CD14-positive monocyte (primary cell): ENCODE measurements around the gene COG2. TPM values are rescaled to one million over a fixed set of nuclear protein-coding genes. Genes with fewer than 3 reads are reported as not detected.

ENCODE experiments used
- DNase-seq, 3 donors: peaks; one replicate each; pipeline ENCODE4 v3.0.0-alpha.2; 2011 to 2022
- H2AFZ ChIP-seq: 2 replicates; pipeline ENCODE4 v1.6.0; 2012; ENCODE audit warnings: mild to moderate bottlenecking, low read depth, low read length, inconsistent platforms; ENCODE audit not compliant: insufficient read depth, poor library complexity, severe bottlenecking
- H3K27ac ChIP-seq, 2 donors: 1 replicate in 1 of 2; 2 replicates in 1 of 2; pipeline ENCODE4 v1.5.1; 2012 to 2013; ENCODE audit warnings: low read length in 2 of 2, control low read depth in 1 of 2, inconsistent platforms in 1 of 2, low read depth in 1 of 2, mild to moderate bottlenecking in 1 of 2
- H3K27me3 ChIP-seq, 2 donors: one replicate each; pipeline versions ENCODE4 v1.6.0 to v1.6.1; 2011 to 2013; ENCODE audit warnings: low read length in 2 of 2; ENCODE audit not compliant: control insufficient read depth in 2 of 2, insufficient read depth in 2 of 2
- H3K36me3 ChIP-seq, 2 donors: replicated peaks in 1 of 2; 1 replicate in 1 of 2; 2 replicates in 1 of 2; pipeline versions ENCODE4 v1.5.1 to v1.6.1; 2012 to 2013; ENCODE audit warnings: low read length in 2 of 2, control low read depth in 1 of 2, inconsistent platforms in 1 of 2, mild to moderate bottlenecking in 1 of 2; ENCODE audit not compliant: insufficient read depth in 2 of 2, control insufficient read depth in 1 of 2
- H3K4me1 ChIP-seq, 2 donors: 1 replicate in 1 of 2; 2 replicates in 1 of 2; pipeline versions ENCODE4 v1.5.1 to v1.6.1; 2012 to 2013; ENCODE audit warnings: low read length in 2 of 2, control low read depth in 1 of 2, inconsistent platforms in 1 of 2, mild to moderate bottlenecking in 1 of 2, moderate library complexity in 1 of 2; ENCODE audit not compliant: insufficient read depth in 2 of 2, control insufficient read depth in 1 of 2
- H3K4me2 ChIP-seq: replicated peaks from 2 replicates; pipeline ENCODE3; 2012; ENCODE audit warnings: low read length, moderate library complexity, mild to moderate bottlenecking; ENCODE audit not compliant: poor library complexity, severe bottlenecking; ENCODE audit errors: extremely low read depth
- H3K4me3 ChIP-seq, 3 experiments: fragments of 200-600 bp in 1 of 3; sonication (generic) in 1 of 3; replicated peaks in 1 of 3; 1 replicate in 2 of 3; 2 replicates in 1 of 3; pipeline ENCODE4 v1.5.1; 2011 to 2013; ENCODE audit warnings: low read length in 3 of 3, mild to moderate bottlenecking in 3 of 3, control low read depth in 2 of 3, low read depth in 2 of 3, inconsistent platforms in 1 of 3, moderate library complexity in 1 of 3
- H3K79me2 ChIP-seq: 2 replicates; pipeline ENCODE4 v1.6.0; 2012; ENCODE audit warnings: mild to moderate bottlenecking, control low read depth, inconsistent platforms, low read length, moderate library complexity; ENCODE audit not compliant: insufficient read depth
- H3K9ac ChIP-seq: 2 replicates; pipeline ENCODE4 v1.6.0; 2017; ENCODE audit warnings: low read length, mild to moderate bottlenecking; ENCODE audit not compliant: insufficient read depth, poor library complexity, severe bottlenecking
- H3K9me3 ChIP-seq, 2 donors: replicated peaks in 1 of 2; 1 replicate in 1 of 2; 2 replicates in 1 of 2; pipeline versions ENCODE4 v1.5.1 to v1.6.1; 2012 to 2013; ENCODE audit warnings: low read length in 2 of 2, control low read depth in 1 of 2; ENCODE audit not compliant: control insufficient read depth in 1 of 2, insufficient read depth in 1 of 2
- H4K20me1 ChIP-seq: 2 replicates; pipeline ENCODE4 v1.6.0; 2012; ENCODE audit warnings: mild to moderate bottlenecking, low read length, control low read depth, moderate library complexity; ENCODE audit not compliant: insufficient read depth
- H3K27ac Mint-ChIP-seq, 7 donors: one replicate each; pipeline ENCODE4 v1.8.0; 2020; ENCODE audit warnings: mild to moderate bottlenecking in 7 of 7, mixed read lengths in 7 of 7, moderate library complexity in 6 of 7, inconsistent platforms in 2 of 7
- H3K27me3 Mint-ChIP-seq, 3 donors: one replicate each; pipeline ENCODE4 v1.8.0; 2021 to 2022; ENCODE audit warnings: low read depth in 3 of 3, mild to moderate bottlenecking in 3 of 3, mixed read lengths in 3 of 3, moderate library complexity in 3 of 3, inconsistent platforms in 1 of 3
- H3K36me3 Mint-ChIP-seq, 2 donors: one replicate each; pipeline ENCODE4 v1.8.0; 2020; ENCODE audit warnings: mixed read lengths in 2 of 2, inconsistent platforms in 1 of 2, mild to moderate bottlenecking in 1 of 2
- H3K4me1 Mint-ChIP-seq: one replicate; pipeline ENCODE4 v1.8.0; 2020; ENCODE audit warnings: mild to moderate bottlenecking, mixed read lengths
- H3K4me3 Mint-ChIP-seq, 2 donors: one replicate each; pipeline ENCODE4 v1.8.0; 2020; ENCODE audit warnings: mild to moderate bottlenecking in 2 of 2, mixed read lengths in 2 of 2, moderate library complexity in 1 of 2
- H3K9me3 Mint-ChIP-seq, 7 donors: one replicate each; pipeline ENCODE4 v1.8.0; 2020 to 2022; ENCODE audit warnings: mixed read lengths in 7 of 7, mild to moderate bottlenecking in 6 of 7, moderate library complexity in 6 of 7, inconsistent platforms in 2 of 7
- WGBS: methylation state at CpG from one replicate; pipeline ENCODE4 v1.1.5; 2013; ENCODE audit warnings: missing lambda C conversion rate; ENCODE audit not compliant: insufficient coverage; 5-methylcytosine and 5-hydroxymethylcytosine counted together
- intact Hi-C, 2 donors: fragments of 100-400 bp; cut with micrococcal nuclease; formaldehyde crosslinking; loops; one replicate each; pipeline versions ENCODE4 v1.15.0 to v1.15.1; 2023
- polyA plus RNA-seq, 3 donors: library from polyadenylated mRNA; depleted of rRNA in 1 of 3; unstranded in 2 of 3; stranded (reverse) in 1 of 3; fragments of 300-500 nt in 2 of 3; fragments of >200 nt in 1 of 3; fragmentation: Illumina TruSeq in 2 of 3; gene quantifications; 1 replicate in 2 of 3; 2 replicates in 1 of 3; pipeline ENCODE4 v1.2.3, GENCODE V29; 2012 to 2021
- TF ChIP-seq, protein P1 (sequence below): fragments of 200-600 bp; IDR thresholded peaks from one replicate; pipeline ENCODE4 v1.8.0; 2022; ENCODE audit warnings: antibody characterized with exemption, mild to moderate bottlenecking

The COG2 gene
- polyA plus RNA-seq, 3 donors = 16.7 to 30.4 (median 24.7) TPM

DNA sequence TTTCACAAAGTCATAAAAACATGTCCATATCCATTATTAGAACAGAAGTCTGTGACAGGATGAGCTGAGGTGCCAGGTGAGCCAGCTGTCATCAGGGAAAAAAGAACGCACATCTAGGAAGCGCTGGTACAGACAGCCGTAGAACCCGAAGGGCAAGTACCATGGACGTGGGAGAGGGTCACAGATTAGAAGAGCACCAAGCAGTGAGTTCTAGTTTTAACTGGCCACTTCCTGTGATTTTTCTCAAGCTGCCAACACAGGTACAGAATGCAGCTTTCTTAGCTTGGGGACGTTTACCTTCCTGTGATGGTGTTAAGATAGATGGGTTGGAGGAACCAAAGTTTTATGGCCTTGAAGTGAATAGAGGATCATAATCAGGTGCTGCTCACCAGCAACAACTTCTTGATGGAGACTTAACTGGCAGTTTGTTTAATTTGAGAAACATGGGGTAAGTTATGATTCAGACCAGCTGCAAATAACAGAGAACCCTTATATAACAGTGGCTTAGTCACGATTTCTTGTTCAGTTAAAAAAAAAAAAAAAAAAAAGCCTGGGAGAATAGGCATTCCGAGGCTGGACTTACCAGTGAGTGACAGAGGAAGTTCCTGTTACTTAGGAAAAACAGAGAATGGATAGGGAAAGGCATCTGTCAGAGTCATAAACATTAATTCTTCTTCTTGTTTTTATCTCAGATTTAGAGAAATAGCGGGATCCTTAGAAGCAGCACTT lies 40.8 kb downstream of the COG2 start:
- Histone ChIP-seq H3K9ac (no peak overlapping the region), H3K4me2 (no peak overlapping the region), H2AFZ (no peak overlapping the region), H3K36me3 (peaks cover 97 to 100% of the 10 kb centered on the region in 2 donors), H3K79me2 (no peaks in the 10 kb centered on the region), H3K9me3 (no peaks in the 10 kb centered on the region), H3K27ac (no peak overlapping the region), H3K27me3 (no peaks in the 10 kb centered on the region), H3K4me3 (no peak overlapping the region), H4K20me1 (no peaks in the 10 kb centered on the region), H3K4me1 (no peaks in the 10 kb centered on the region)
- peaks cover 86 to 97% of the 10 kb centered on the region in 2 donors for H3K36me3 Mint-ChIP-seq
- H3K27ac Mint-ChIP-seq = peak overlapping the region in 1 of 7 donors; percentile 29
- WGBS = 99% methylated on average over 6 of the region's 9 CpGs
- no peaks in the 10 kb centered on the region for H3K27me3 Mint-ChIP-seq
- H3K9me3 Mint-ChIP-seq = no peaks in the 10 kb centered on the region
- intact Hi-C loops = no loop called here
- peaks cover 2% of the 10 kb centered on the region for H3K4me1 Mint-ChIP-seq
- DNase-seq = no peak
- TF ChIP-seq, protein P1, sequence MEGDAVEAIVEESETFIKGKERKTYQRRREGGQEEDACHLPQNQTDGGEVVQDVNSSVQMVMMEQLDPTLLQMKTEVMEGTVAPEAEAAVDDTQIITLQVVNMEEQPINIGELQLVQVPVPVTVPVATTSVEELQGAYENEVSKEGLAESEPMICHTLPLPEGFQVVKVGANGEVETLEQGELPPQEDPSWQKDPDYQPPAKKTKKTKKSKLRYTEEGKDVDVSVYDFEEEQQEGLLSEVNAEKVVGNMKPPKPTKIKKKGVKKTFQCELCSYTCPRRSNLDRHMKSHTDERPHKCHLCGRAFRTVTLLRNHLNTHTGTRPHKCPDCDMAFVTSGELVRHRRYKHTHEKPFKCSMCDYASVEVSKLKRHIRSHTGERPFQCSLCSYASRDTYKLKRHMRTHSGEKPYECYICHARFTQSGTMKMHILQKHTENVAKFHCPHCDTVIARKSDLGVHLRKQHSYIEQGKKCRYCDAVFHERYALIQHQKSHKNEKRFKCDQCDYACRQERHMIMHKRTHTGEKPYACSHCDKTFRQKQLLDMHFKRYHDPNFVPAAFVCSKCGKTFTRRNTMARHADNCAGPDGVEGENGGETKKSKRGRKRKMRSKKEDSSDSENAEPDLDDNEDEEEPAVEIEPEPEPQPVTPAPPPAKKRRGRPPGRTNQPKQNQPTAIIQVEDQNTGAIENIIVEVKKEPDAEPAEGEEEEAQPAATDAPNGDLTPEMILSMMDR = no peak
- no peak overlapping the region for H3K4me3 Mint-ChIP-seq

DNA sequence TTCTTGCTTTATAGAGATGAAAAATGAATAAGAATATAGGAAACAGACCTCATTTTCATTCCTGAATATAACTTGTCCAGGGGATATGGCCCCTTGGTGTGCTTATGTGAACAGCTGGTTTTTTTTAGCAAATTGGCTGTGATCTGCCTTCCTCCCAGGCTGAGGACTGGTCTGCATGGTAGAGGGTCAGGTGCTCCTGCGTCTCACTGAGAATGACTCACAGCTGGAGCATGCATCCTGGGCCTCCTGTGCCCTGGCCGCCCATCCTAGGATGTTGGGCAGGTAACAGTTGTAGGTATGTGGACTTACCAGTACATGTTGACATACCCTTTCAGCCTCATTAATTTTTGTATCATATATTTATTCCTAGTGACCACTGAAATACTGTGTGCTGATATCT lies 41.9 kb downstream of the COG2 start:
- Histone ChIP-seq H3K36me3 (peaks cover 97 to 100% of the 10 kb centered on the region in 2 donors), H3K9me3 (no peaks in the 10 kb centered on the region), H4K20me1 (no peaks in the 10 kb centered on the region), H3K79me2 (no peaks in the 10 kb centered on the region), H3K9ac (no peak overlapping the region), H2AFZ (no peak overlapping the region), H3K4me2 (no peak overlapping the region), H3K4me3 (no peak overlapping the region), H3K27ac (no peak overlapping the region), H3K27me3 (no peaks in the 10 kb centered on the region), H3K4me1 (no peaks in the 10 kb centered on the region)
- DNase-seq = no peak
- intact Hi-C loops = no loop called here
- Mint-ChIP-seq H3K4me1 (peaks cover 2% of the 10 kb centered on the region), H3K27ac (peak overlapping the region in 1 of 7 donors; percentile 25), H3K9me3 (no peaks in the 10 kb centered on the region), H3K4me3 (no peak overlapping the region), H3K36me3 (peaks cover 87 to 95% of the 10 kb centered on the region in 2 donors), H3K27me3 (no peaks in the 10 kb centered on the region)
- TF ChIP-seq, protein P1 = no peak
- WGBS = no CpG with 5 or more reads among the region's 2 CpGs
